ENCODE data around the gene MRPS27.

GRCh38 chr5:72185496-72186329 is 134.3 kb downstream of the MRPS27 start:
- TF ChIP-seq CTCF (IDR thresholded peaks at IDR 0.05) (no peak), POLR2A (IDR thresholded peaks at IDR 0.05) (no peak), POLR2AphosphoS5 (IDR thresholded peaks at IDR 0.05) (no peak)
